ENCODE results near the gene RGMA.

RGMA gene

DNA sequence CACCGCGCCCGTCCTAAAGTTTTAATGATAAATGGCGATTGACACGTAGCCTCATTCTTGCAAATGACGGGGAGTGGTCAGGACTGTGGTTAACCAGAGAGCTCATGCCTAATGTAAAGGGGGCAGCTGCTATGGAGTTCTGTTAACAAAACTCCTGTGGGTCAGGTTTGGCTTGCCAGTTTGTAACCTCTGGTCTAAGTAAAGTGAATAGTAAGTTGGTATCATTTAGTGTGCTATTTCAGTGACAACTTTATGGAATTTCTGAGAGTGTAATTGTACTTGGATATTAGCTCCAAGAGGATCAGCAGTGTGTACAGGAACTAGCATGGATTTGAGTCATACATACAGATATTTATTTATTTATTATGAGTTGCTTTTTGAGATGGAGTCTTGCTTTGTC, 87.9 kb downstream of the RGMA start:
- Histone ChIP-seq H3K79me2 (ENCODE audit: insufficient read depth, low read depth) (no peaks in the 10 kb centered on the region), H3K4me1 (ENCODE audit: low read depth, poor library complexity, severe bottlenecking) (no peaks in the 10 kb centered on the region), H3K4me2 (no peak overlapping the region), H3K27me3 (ENCODE audit: insufficient read depth, low read depth) (no peaks in the 10 kb centered on the region), H2AFZ (ENCODE audit: low read depth) (no peak overlapping the region), H3K9ac (no peak overlapping the region), H4K20me1 (ENCODE audit: insufficient read depth) (no peaks in the 10 kb centered on the region), H3K27ac (no peak overlapping the region; the same call in 1 of the 2 replicates), H3K4me3 (IDR thresholded peaks at IDR 0.05; ENCODE audit: insufficient read depth, low read depth, low read length) (no peak overlapping the region), H3K36me3 (ENCODE audit: insufficient read depth) (peaks cover 33% of the 10 kb centered on the region)
- TF ChIP-seq, protein P1, sequence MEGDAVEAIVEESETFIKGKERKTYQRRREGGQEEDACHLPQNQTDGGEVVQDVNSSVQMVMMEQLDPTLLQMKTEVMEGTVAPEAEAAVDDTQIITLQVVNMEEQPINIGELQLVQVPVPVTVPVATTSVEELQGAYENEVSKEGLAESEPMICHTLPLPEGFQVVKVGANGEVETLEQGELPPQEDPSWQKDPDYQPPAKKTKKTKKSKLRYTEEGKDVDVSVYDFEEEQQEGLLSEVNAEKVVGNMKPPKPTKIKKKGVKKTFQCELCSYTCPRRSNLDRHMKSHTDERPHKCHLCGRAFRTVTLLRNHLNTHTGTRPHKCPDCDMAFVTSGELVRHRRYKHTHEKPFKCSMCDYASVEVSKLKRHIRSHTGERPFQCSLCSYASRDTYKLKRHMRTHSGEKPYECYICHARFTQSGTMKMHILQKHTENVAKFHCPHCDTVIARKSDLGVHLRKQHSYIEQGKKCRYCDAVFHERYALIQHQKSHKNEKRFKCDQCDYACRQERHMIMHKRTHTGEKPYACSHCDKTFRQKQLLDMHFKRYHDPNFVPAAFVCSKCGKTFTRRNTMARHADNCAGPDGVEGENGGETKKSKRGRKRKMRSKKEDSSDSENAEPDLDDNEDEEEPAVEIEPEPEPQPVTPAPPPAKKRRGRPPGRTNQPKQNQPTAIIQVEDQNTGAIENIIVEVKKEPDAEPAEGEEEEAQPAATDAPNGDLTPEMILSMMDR (conservative IDR thresholded peaks at IDR 0.05; ENCODE audit: low read depth, low read length) = no peak

DNA sequence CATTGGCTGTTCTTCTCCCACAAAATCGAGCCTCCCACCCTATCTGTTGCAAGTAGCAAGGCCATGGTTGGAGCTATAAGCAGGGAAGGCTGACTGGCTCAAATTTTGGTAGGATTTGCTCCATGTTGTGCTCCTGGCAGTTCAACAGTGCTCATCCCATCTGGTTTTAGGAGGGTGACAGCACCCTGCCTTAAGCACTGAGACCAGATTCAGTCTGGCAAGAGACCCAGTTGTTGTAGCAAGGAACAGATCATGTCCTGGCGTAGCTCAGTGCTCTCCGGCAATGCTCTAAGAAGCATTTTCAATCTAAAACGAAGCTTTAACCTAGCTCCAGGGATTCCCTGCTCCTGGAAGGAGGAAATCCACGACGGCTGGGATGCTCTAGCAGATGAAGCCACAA, 91.2 kb downstream of the RGMA start:
- Histone ChIP-seq H3K79me2 (ENCODE audit: insufficient read depth, low read depth) (peaks cover 6% of the 10 kb centered on the region; the same call in 1 of the 2 replicates), H3K4me3 (IDR thresholded peaks at IDR 0.05; ENCODE audit: insufficient read depth, low read depth, low read length) (no peak overlapping the region), H3K36me3 (ENCODE audit: insufficient read depth) (peaks cover 36% of the 10 kb centered on the region), H2AFZ (ENCODE audit: low read depth) (no peak overlapping the region), H4K20me1 (ENCODE audit: insufficient read depth) (no peaks in the 10 kb centered on the region), H3K4me1 (ENCODE audit: low read depth, poor library complexity, severe bottlenecking) (no peaks in the 10 kb centered on the region), H3K9ac (no peak overlapping the region), H3K27ac (no peak overlapping the region), H3K4me2 (no peak overlapping the region), H3K27me3 (ENCODE audit: insufficient read depth, low read depth) (no peaks in the 10 kb centered on the region)
- TF ChIP-seq, protein P1 (conservative IDR thresholded peaks at IDR 0.05; ENCODE audit: low read depth, low read length) = no peak

DNA sequence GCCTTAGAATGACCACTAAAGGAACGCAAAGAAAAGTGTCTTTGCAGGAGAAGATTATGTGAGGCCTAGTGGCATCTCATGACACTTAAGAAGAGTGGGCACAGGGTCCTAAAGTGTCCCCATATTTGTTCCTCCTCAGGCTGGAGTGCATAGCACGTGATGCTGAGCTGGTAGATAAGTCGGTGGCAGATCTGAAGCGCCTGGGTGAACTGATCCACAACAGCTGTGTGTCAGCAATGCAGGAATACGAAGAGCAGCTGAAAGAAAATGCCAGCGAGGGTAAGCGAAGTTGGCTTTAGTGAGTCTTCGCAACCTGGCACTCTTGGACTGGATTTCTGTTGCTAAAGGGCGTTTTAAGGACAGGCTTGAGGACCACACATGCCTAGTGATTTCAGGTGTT, 96.3 kb downstream of the RGMA start:
- no peaks in the 10 kb centered on the region for H4K20me1 ChIP-seq (ENCODE audit: insufficient read depth)
- H3K27me3 ChIP-seq (ENCODE audit: insufficient read depth, low read depth) = no peaks in the 10 kb centered on the region
- no peak overlapping the region for H3K9ac ChIP-seq
- H3K4me2 ChIP-seq = no peak overlapping the region
- H2AFZ ChIP-seq (ENCODE audit: low read depth) = no peak overlapping the region
- TF ChIP-seq, protein P1 (conservative IDR thresholded peaks at IDR 0.05; ENCODE audit: low read depth, low read length) = no peak
- H3K4me1 ChIP-seq (ENCODE audit: low read depth, poor library complexity, severe bottlenecking) = no peaks in the 10 kb centered on the region
- no peak overlapping the region for H3K27ac ChIP-seq
- H3K4me3 ChIP-seq (IDR thresholded peaks at IDR 0.05; ENCODE audit: insufficient read depth, low read depth, low read length) = no peak overlapping the region
- H3K79me2 ChIP-seq (ENCODE audit: insufficient read depth, low read depth) = peaks cover 9% of the 10 kb centered on the region; the same call in 1 of the 2 replicates
- peaks cover 14% of the 10 kb centered on the region; the same call in 1 of the 2 replicates for H3K36me3 ChIP-seq (ENCODE audit: insufficient read depth)

DNA sequence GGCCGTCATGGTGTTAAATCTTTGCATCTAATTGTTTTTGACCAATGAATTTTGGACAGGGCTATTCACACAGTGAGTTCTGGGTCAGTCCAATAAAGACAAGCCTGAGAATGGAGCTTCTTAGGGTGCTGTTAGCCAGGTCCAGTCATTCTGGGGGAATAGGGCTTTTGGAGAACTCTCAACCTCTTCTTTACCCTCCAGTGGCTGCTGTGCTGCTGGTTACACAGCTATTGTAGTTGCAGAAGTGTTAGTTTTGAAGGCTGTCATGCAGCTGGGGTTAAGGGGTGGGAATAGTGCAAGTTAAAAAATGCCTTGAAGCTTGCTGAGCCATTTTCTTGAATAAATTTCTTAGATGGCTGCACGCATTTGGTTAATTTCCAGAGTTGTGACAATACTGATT, 99.0 kb downstream of the RGMA start:
- Histone ChIP-seq H3K4me3 (IDR thresholded peaks at IDR 0.05; ENCODE audit: insufficient read depth, low read depth, low read length) (no peak overlapping the region), H4K20me1 (ENCODE audit: insufficient read depth) (no peaks in the 10 kb centered on the region), H3K4me1 (ENCODE audit: low read depth, poor library complexity, severe bottlenecking) (no peaks in the 10 kb centered on the region), H3K27ac (no peak overlapping the region), H3K36me3 (ENCODE audit: insufficient read depth) (peaks cover 20% of the 10 kb centered on the region; the same call in 1 of the 2 replicates), H3K27me3 (ENCODE audit: insufficient read depth, low read depth) (no peaks in the 10 kb centered on the region), H2AFZ (ENCODE audit: low read depth) (no peak overlapping the region), H3K79me2 (ENCODE audit: insufficient read depth, low read depth) (peaks cover 9% of the 10 kb centered on the region; the same call in 1 of the 2 replicates), H3K9ac (no peak overlapping the region), H3K4me2 (no peak overlapping the region)
- TF ChIP-seq, protein P1 (conservative IDR thresholded peaks at IDR 0.05; ENCODE audit: low read depth, low read length) = no peak
